Aorta (tissue), 5 donors: Measurements from ENCODE around the gene GORAB. TPM values are rescaled to one million over a fixed set of nuclear protein-coding genes. Genes with fewer than 3 reads are reported as not detected.

Experiments
- ATAC-seq: fragments of 200-7000 bp; cut with Tn5 transposase; one replicate; pipeline ENCODE4 v1.9.1; 2022; ENCODE audit warnings: moderate library complexity; ENCODE audit not compliant: low FRiP score
- DNase-seq, 2 donors: peaks; one replicate each; pipeline ENCODE4 v3.0.0-alpha.2; 2020
- H3K27ac ChIP-seq, 2 donors: one replicate each; pipeline ENCODE4 v1.5.1; 2013; ENCODE audit warnings: low read length in 2 of 2, mild to moderate bottlenecking in 2 of 2, moderate library complexity in 2 of 2, control low read depth in 1 of 2, inconsistent platforms in 1 of 2, low read depth in 1 of 2
- H3K27me3 ChIP-seq, 2 donors: one replicate each; pipeline ENCODE4 v1.6.1; 2013; ENCODE audit warnings: control low read depth in 1 of 2, low read length in 1 of 2, mild to moderate bottlenecking in 1 of 2, moderate library complexity in 1 of 2; ENCODE audit not compliant: insufficient read depth in 2 of 2, control insufficient read depth in 1 of 2
- H3K36me3 ChIP-seq, 2 donors: one replicate each; pipeline ENCODE4 v1.6.1; 2013; ENCODE audit warnings: control low read depth in 1 of 2, low read length in 1 of 2, mild to moderate bottlenecking in 1 of 2; ENCODE audit not compliant: insufficient read depth in 2 of 2, control insufficient read depth in 1 of 2
- H3K4me1 ChIP-seq, 2 donors: one replicate each; pipeline ENCODE4 v1.6.1; 2013; ENCODE audit warnings: low read length in 2 of 2, control low read depth in 1 of 2, mild to moderate bottlenecking in 1 of 2, moderate library complexity in 1 of 2; ENCODE audit not compliant: insufficient read depth in 2 of 2, control insufficient read depth in 1 of 2
- H3K4me3 ChIP-seq, 2 donors: one replicate each; pipeline ENCODE4 v1.5.1; 2013; ENCODE audit warnings: low read length in 2 of 2, control low read depth in 1 of 2, mild to moderate bottlenecking in 1 of 2
- H3K9me3 ChIP-seq: one replicate; pipeline ENCODE4 v1.6.1; 2013; ENCODE audit warnings: mild to moderate bottlenecking, low read length; ENCODE audit not compliant: control insufficient read depth
- WGBS, 2 donors: extraction: QIAGEN DNeasy Blood & Tissue Kit; methylation state at CpG; one replicate each; pipeline ENCODE4 v1.1.7; 2013; 5-methylcytosine and 5-hydroxymethylcytosine counted together
- intact Hi-C, 2 donors: fragments of 100-400 bp; cut with DNase I; formaldehyde crosslinking; loops; one replicate each; pipeline versions ENCODE4 v1.14.2 to v1.15.0; 2022
- polyA plus RNA-seq, 2 donors: library from polyadenylated mRNA; stranded (reverse); fragments of 200-250 nt; gene quantifications; one replicate each; pipeline ENCODE4 v1.2.3, GENCODE V29; 2013
- total RNA-seq, 2 donors: library from RNA; stranded (reverse); fragmentation: NEBNext Ultra II Directional; extraction: Animal tissue kit (Norgen Biotek cat#: 25700); gene quantifications; one replicate each; pipeline ENCODE4 v1.2.1, GENCODE V29; 2021
- donor health status: healthy with polysubstance abuse.
- donor health status: Bipolar disorder and iron deficiency.
- donor health status: DM: no; HTN: no; CAD: no.
- donor health status: DM: no; HTN: no; CAD: no.
- donor health status: DM: yes; HTN: yes; CAD: no.

Gene GORAB
- total and polyA plus RNA-seq, 4 donors: 6.8 to 18.4 (median 15.6) TPM

DNA sequence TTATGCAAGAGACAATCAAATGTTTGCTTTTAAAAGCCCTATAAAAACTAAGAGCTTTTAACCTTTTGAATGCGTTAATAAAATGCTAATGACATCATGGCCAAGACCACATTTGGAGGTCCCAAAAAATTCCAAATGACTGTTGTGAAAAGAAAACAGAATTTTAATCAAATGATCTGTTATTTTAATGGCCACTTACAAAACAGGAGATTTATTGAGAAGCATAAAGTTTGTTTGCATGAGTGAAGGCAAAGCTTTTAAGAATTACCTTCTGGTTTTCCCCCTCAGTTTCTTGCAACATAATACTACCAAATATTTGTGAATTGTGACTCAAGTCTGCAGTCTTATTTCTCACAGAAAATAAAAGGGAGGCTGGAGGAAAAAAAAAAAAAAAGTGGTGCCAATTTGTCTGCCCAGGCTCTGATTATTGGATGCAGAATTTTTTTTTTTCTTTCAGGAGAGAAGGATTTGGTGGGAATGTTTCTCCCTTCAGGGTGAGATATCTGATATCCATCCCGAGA, 60.7 kb downstream of the GORAB start:
- ATAC-seq (no peak), DNase-seq (no peak)
- WGBS, 2 donors: 79 to 85% methylated on average over 2 of the region's 2 CpGs
- Histone ChIP-seq H3K4me3 (no peak overlapping the region), H3K4me1 (peaks cover 3% of the 10 kb centered on the region in 2 donors), H3K27me3 (no peaks in the 10 kb centered on the region), H3K27ac (no peak overlapping the region), H3K9me3 (no peaks in the 10 kb centered on the region), H3K36me3 (no peaks in the 10 kb centered on the region)
- intact Hi-C loops: no loop called here

DNA sequence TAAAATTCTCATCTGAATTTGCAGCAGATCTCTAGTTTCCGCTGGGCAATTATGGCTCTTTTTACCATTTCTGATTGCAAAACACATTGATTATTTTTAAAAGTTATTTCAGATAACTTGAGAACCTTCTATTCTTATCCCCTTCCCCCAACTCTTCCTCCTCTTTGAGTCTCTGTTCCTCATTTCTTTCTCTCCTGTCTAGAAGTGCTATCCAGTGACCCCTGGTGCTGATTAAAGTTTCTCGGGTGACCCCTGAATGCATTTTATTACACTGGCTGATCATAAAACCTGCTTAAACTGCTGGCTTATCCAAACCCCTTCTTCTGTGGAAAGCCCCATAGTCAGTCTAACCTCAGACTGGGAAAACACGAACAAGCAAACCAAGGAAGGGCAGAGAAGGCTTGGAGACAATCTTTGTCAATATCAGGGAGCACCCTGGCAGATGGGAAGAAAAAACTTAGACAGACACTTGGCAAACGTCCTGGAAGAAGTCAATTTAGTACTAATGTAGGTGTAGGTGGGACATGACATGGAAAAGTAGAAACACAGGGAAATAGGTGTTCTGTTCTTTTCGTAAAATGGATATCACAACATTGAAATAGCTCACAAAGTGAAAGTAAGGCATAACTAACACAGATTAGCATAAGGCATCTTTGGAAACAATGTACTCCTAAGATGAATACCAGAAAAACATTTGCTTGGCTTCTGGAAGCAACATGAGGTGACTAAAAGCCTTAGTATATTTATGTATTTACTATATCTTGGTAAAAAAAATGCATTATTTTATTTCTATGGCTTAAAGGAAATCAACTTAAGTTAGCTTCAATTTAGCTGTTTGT, 61.4 kb downstream of the GORAB start:
- no peaks in the 10 kb centered on the region for H3K36me3 ChIP-seq
- H3K4me3 ChIP-seq: peak overlapping the region in 1 of 2 donors; percentile 59
- no peak for ATAC-seq
- intact Hi-C loops: no loop called here
- no peak overlapping the region for H3K27ac ChIP-seq
- no peak for DNase-seq
- no peaks in the 10 kb centered on the region for H3K9me3 ChIP-seq
- H3K4me1 ChIP-seq: peaks cover 3% of the 10 kb centered on the region in 2 donors
- WGBS, 2 donors: 63 to 64% methylated on average over 5 of the region's 5 CpGs
- no peaks in the 10 kb centered on the region for H3K27me3 ChIP-seq

GRCh38 chr1:170594066-170594626, 62.2 kb downstream of the GORAB start:
- DNase-seq (no peak), ATAC-seq (no peak)
- peak overlapping the region in 1 of 2 donors; percentile 57 for H3K27ac ChIP-seq
- intact Hi-C loops: no loop called here
- H3K9me3 ChIP-seq: no peaks in the 10 kb centered on the region
- H3K27me3 ChIP-seq: no peaks in the 10 kb centered on the region
- WGBS, 2 donors: 27 to 30% methylated on average over 5 of the region's 5 CpGs
- peaks cover 3% of the 10 kb centered on the region in 2 donors for H3K4me1 ChIP-seq
- peak overlapping the region in 1 of 2 donors; percentile 59 for H3K4me3 ChIP-seq
- no peaks in the 10 kb centered on the region for H3K36me3 ChIP-seq

DNA sequence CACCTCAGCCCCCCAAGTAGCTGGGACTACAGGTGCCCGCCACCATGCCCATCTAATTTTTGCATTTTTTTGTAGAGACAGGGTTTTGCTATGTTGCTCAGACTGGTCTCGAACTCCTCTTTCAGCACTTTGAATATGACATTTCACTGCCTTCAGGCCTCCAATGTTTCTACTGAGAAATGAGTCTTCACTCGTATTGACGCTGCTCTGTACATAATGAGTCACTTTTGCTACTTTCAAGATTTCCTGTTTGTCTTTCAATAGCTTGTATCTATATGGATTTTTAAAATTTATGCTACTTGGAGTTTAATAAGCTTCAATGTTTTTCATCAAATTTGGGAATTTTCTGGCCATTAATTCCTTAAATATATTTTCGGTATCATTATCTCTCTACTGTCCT, 64.7 kb downstream of the GORAB start:
- DNase-seq: no peak

DNA sequence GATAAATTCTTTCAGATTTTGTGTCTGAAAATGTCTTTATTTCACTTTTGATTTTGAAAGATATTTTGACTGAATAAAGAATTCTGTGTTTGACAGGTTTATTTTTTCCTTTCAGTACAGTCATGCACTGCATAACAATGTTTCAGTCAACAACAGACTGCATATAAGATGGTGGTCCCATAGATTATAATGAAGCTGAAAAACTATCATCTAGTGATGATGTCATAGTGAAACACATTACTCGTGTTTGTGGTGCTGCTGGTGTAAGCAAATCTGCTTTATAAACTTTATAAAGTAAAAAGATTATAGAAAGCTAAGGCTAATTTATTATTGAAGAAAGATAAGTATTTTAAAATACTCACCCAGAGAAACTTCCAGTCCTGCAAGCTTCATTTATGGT, 66.7 kb downstream of the GORAB start:
- intact Hi-C loops: no loop called here
- H3K4me3 ChIP-seq: no peak overlapping the region
- no peak for ATAC-seq
- DNase-seq: no peak
- peaks cover 3% of the 10 kb centered on the region in 2 donors for H3K4me1 ChIP-seq
- no peak overlapping the region for H3K27ac ChIP-seq
- H3K36me3 ChIP-seq: no peaks in the 10 kb centered on the region
- peaks cover 3% of the 10 kb centered on the region for H3K9me3 ChIP-seq
- no peaks in the 10 kb centered on the region for H3K27me3 ChIP-seq
- 57 to 71% methylated on average over 1 of the region's 1 CpG for WGBS, 2 donors

More for the DNA sequence above, 64.7 kb downstream of the GORAB start:
- Histone ChIP-seq H3K9me3 (peaks cover 2% of the 10 kb centered on the region), H3K4me3 (no peak overlapping the region), H3K4me1 (peaks cover 3% of the 10 kb centered on the region in 2 donors), H3K27ac (no peak overlapping the region), H3K36me3 (no peaks in the 10 kb centered on the region), H3K27me3 (no peaks in the 10 kb centered on the region)
- ATAC-seq: no peak
- 94 to 95% methylated on average over 5 of the region's 5 CpGs for WGBS, 2 donors
- intact Hi-C loops: no loop called here

DNA sequence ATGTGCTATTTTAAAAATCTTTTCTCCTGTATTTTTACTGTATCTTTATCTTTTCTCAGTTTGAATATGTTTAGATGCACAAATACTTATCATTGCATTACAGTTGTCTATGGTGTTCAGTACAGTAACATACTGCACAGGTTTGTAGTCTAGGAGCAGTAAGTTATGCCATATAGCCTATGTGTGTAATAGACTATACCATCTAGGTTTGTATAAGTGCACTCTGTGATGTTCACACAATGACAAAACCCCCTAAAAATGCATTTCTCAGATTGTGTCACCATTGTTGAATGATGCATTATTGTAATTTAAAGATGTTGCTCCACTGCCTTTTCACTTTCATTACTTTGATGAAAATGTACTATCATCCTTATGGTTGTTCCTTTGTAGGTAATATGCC, 67.1 kb downstream of the GORAB start:
- no peaks in the 10 kb centered on the region for H3K27me3 ChIP-seq
- no peak for DNase-seq
- intact Hi-C loops: no loop called here
- H3K36me3 ChIP-seq: no peaks in the 10 kb centered on the region
- H3K9me3 ChIP-seq: peaks cover 3% of the 10 kb centered on the region
- H3K4me3 ChIP-seq: no peak overlapping the region
- no peak for ATAC-seq
- no peak overlapping the region for H3K27ac ChIP-seq
- H3K4me1 ChIP-seq: peaks cover 3% of the 10 kb centered on the region in 2 donors

DNA sequence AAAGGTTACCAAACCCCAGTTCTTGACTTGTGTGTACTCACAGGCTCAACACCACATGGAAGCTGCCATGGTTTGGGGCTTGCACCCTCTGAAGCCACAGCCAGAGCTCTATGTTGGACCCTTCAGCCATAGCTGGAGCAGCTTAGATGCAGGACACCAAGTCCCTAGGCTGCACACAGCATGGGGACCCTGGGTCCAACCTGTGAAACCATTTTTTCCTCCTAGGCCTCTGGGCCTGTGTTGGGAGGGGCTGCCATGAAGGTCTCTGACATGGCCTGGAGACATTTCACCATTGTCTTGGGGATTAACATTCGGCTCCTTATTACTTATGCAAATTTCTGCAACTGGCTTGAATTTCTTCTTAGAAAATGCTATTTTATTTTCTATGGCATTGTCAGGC, 69.9 kb downstream of the GORAB start:
- 78 to 82% methylated on average over 1 of the region's 1 CpG for WGBS, 2 donors
- no peak for DNase-seq
- H3K4me3 ChIP-seq: no peak overlapping the region
- intact Hi-C loops: no loop called here
- no peaks in the 10 kb centered on the region for H3K36me3 ChIP-seq
- peaks cover 3% of the 10 kb centered on the region for H3K9me3 ChIP-seq
- H3K4me1 ChIP-seq: no peaks in the 10 kb centered on the region
- no peak for ATAC-seq
- H3K27me3 ChIP-seq: no peaks in the 10 kb centered on the region
- H3K27ac ChIP-seq: no peak overlapping the region
